GM23338 (cell line): Measurements from ENCODE around the gene GLE1. TPM values are rescaled to one million over a fixed set of nuclear protein-coding genes. Genes with fewer than 3 reads are reported as not detected.
A peak's percentile ranks its signal among the peaks of the same experiment; 100 is the strongest.

Source experiments
- ATAC-seq: fragments of 200-7000 bp; cut with Tn5 transposase; 3 replicates; pipeline ENCODE4 v1.9.1; 2020
- DNase-seq: peaks from one replicate; pipeline ENCODE4 v3.0.0-alpha.2; 2015; ENCODE audit warnings: low spot score
- H2AFZ ChIP-seq: fragments of 200-600 bp; sonication (generic); 2 replicates; pipeline ENCODE4 v1.8.0; 2016; ENCODE audit warnings: antibody characterized with exemption, mild to moderate bottlenecking, moderate library complexity
- H3F3A ChIP-seq: fragments of 200-600 bp; sonication (generic); replicated peaks from 2 replicates; pipeline ENCODE4 v1.8.0; 2017; ENCODE audit warnings: antibody characterized with exemption, mixed run types, low read depth
- H3K27ac ChIP-seq: fragments of 200-600 bp; sonication (generic); 2 replicates; pipeline ENCODE4 v1.6.1; 2016; ENCODE audit warnings: low read depth
- H3K27me3 ChIP-seq: fragments of 200-600 bp; sonication (generic); 2 replicates; pipeline ENCODE4 v1.8.0; 2016; ENCODE audit warnings: mild to moderate bottlenecking, mixed run types, moderate library complexity; ENCODE audit not compliant: insufficient read depth
- H3K36me3 ChIP-seq: fragments of 200-600 bp; sonication (generic); 2 replicates; pipeline ENCODE4 v1.8.0; 2016; ENCODE audit warnings: mild to moderate bottlenecking; ENCODE audit not compliant: insufficient read depth
- H3K4me1 ChIP-seq: fragments of 200-600 bp; sonication (generic); 2 replicates; pipeline ENCODE4 v1.8.0; 2016; ENCODE audit warnings: mild to moderate bottlenecking, moderate library complexity; ENCODE audit not compliant: insufficient read depth
- H3K4me2 ChIP-seq: fragments of 200-600 bp; sonication (generic); 2 replicates; pipeline ENCODE4 v1.7.1; 2017; ENCODE audit warnings: mixed run types
- H3K4me3 ChIP-seq: fragments of 200-600 bp; sonication (generic); 2 replicates; pipeline ENCODE4 v1.6.1; 2016; ENCODE audit warnings: mixed run types
- H3K79me2 ChIP-seq: fragments of 200-600 bp; sonication (generic); replicated peaks from 2 replicates; pipeline ENCODE4 v1.8.0; 2017; ENCODE audit warnings: mild to moderate bottlenecking; ENCODE audit not compliant: insufficient read depth
- H3K9me2 ChIP-seq: fragments of 200-600 bp; sonication (generic); 2 replicates; pipeline ENCODE4 v1.8.0; 2017; ENCODE audit not compliant: insufficient read depth
- H4K20me1 ChIP-seq: fragments of 200-600 bp; sonication (generic); replicated peaks from 2 replicates; pipeline ENCODE4 v1.8.0; 2017; ENCODE audit warnings: mild to moderate bottlenecking; ENCODE audit not compliant: insufficient read depth
- H3K27ac Mint-ChIP-seq: 2 replicates; pipeline ENCODE4 v1.8.0; 2020; ENCODE audit warnings: inconsistent platforms, mild to moderate bottlenecking, moderate library complexity, mixed read lengths
- H3K27me3 Mint-ChIP-seq: 3 replicates; pipeline ENCODE4 v1.8.0; 2022; ENCODE audit warnings: low read depth, mild to moderate bottlenecking, moderate library complexity, mixed read lengths, inconsistent platforms; ENCODE audit not compliant: insufficient read depth, poor library complexity
- H3K36me3 Mint-ChIP-seq: 3 replicates; pipeline ENCODE4 v1.8.0; 2021; ENCODE audit warnings: low read depth, mild to moderate bottlenecking, inconsistent platforms, moderate library complexity, mixed read lengths
- H3K4me1 Mint-ChIP-seq: 3 replicates; pipeline ENCODE4 v1.8.0; 2020; ENCODE audit warnings: mild to moderate bottlenecking, inconsistent platforms, mixed read lengths
- H3K4me3 Mint-ChIP-seq: 3 replicates; pipeline ENCODE4 v1.8.0; 2021; ENCODE audit warnings: moderate library complexity, mild to moderate bottlenecking, inconsistent platforms, mixed read lengths
- H3K9me3 Mint-ChIP-seq: 3 replicates; pipeline ENCODE4 v1.8.0; 2020; ENCODE audit warnings: moderate library complexity, mild to moderate bottlenecking, inconsistent platforms, mixed read lengths
- CREB1 ChIP-seq: fragments of 250-450 bp; sonication (Bioruptor Pico); IDR thresholded peaks from 2 replicates; pipeline ENCODE4 v1.5.0; 2020; ENCODE audit warnings: low read depth, mild to moderate bottlenecking, moderate library complexity
- EZH2 ChIP-seq: fragments of 200-600 bp; sonication (generic); IDR thresholded peaks from one replicate; pipeline ENCODE4 v1.8.0; 2017; ENCODE audit warnings: antibody characterized with exemption, mild to moderate bottlenecking, low read depth; ENCODE audit not compliant: unreplicated experiment
- EZH2phosphoT487 ChIP-seq: fragments of 200-600 bp; sonication (generic); IDR thresholded peaks from one replicate; pipeline ENCODE4 v1.8.1; 2018; ENCODE audit warnings: antibody characterized with exemption; ENCODE audit not compliant: unreplicated experiment
- JUNB ChIP-seq: IDR thresholded peaks from one replicate; pipeline ENCODE4 v1.6.1; 2016; ENCODE audit warnings: antibody characterized with exemption; ENCODE audit not compliant: unreplicated experiment
- NANOG ChIP-seq: IDR thresholded peaks from 2 replicates; pipeline ENCODE4 v1.6.1; 2016; ENCODE audit warnings: antibody characterized with exemption, borderline replicate concordance
- POLR2AphosphoS5 ChIP-seq: IDR thresholded peaks from 2 replicates; pipeline ENCODE4 v1.6.1; 2016; ENCODE audit warnings: antibody characterized with exemption, low read depth
- STAT1 ChIP-seq: IDR thresholded peaks from one replicate; pipeline ENCODE4 v1.6.1; 2016; ENCODE audit warnings: antibody characterized with exemption; ENCODE audit not compliant: unreplicated experiment
- ZNF114 ChIP-seq: fragments of 250-450 bp; sonication (Bioruptor Pico); IDR thresholded peaks from 2 replicates; pipeline ENCODE4 v1.5.0; 2020; ENCODE audit warnings: mild to moderate bottlenecking, moderate library complexity
- ZNF331 ChIP-seq: fragments of 250-450 bp; sonication (Bioruptor Pico); IDR thresholded peaks from 2 replicates; pipeline ENCODE4 v1.5.0; 2020; ENCODE audit warnings: low read depth, mild to moderate bottlenecking, moderate library complexity
- polyA plus RNA-seq: library from polyadenylated mRNA; unstranded; fragments of >200 nt; fragmentation: Nextera tagmentation; extraction: Ambion mirVana; gene quantifications from 2 replicates; pipeline ENCODE4 v1.2.1, GENCODE V29; 2016
- total RNA-seq: library from RNA; depleted of rRNA; stranded (reverse); fragments of >200 nt; shearing (Covaris generic); gene quantifications from 2 replicates; pipeline ENCODE4 v1.2.3, GENCODE V29; 2014
- TF ChIP-seq, protein P1 (sequence below): IDR thresholded peaks from 2 replicates; pipeline ENCODE4 v1.6.1; 2016; ENCODE audit warnings: antibody characterized with exemption
- TF ChIP-seq, protein P2 (sequence below), 2 experiments: fragments of 200-600 bp in 1 of 2; sonication (generic) in 1 of 2; conservative IDR thresholded peaks; 2 replicates each; pipeline versions ENCODE4 v1.5.1 to v1.6.1; 2016 to 2017; ENCODE audit warnings: antibody characterized with exemption in 2 of 2, low read depth in 2 of 2, mild to moderate bottlenecking in 2 of 2, moderate library complexity in 1 of 2
- TF ChIP-seq, protein P3 (sequence below): fragments of 250-450 bp; sonication (Bioruptor Pico); IDR thresholded peaks from 2 replicates; pipeline ENCODE4 v1.5.0; 2020; ENCODE audit warnings: mild to moderate bottlenecking, moderate library complexity
- TF ChIP-seq, protein P4 (sequence below): IDR thresholded peaks from one replicate; pipeline ENCODE4 v1.6.1; 2018; ENCODE audit warnings: antibody characterized with exemption; ENCODE audit not compliant: unreplicated experiment

Gene GLE1
- total and polyA plus RNA-seq, 2 experiments from 2014 or later = 7.4 to 22.1 TPM

DNA sequence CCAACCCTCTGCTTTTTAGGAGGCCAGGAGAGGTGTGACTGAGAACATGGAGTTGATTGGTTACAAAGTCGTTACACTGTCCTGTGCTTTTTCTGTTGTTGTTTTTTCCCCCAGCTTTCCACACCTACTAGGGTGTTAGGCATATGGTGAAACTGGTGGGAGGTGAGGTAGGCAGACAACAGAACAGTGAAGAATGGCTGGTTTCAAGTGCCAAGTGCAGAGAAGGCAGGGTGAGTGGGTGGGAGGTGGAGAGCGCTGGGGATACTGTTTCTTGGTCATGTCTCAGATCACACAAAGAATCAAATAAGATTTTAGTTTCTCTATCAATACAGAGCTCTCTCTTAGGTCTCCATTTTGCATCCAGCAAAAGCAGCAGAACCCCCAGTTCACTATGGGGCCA, 45.7 kb downstream of the GLE1 start:
- ATAC-seq = no peak
- Histone ChIP-seq H3K27me3 (peaks cover 12% of the 10 kb centered on the region; the same call in 1 of the 2 replicates), H3K36me3 (no peaks in the 10 kb centered on the region), H2AFZ (no peak overlapping the region), H3K79me2 (peaks cover 23% of the 10 kb centered on the region), H3K9me2 (no peaks in the 10 kb centered on the region), H3K4me3 (no peak overlapping the region), H3K4me1 (peaks cover 34% of the 10 kb centered on the region), H3F3A (peaks cover 10% of the 10 kb centered on the region), H3K27ac (no peak overlapping the region), H4K20me1 (peaks cover 3% of the 10 kb centered on the region; the same call in 1 of the 2 replicates), H3K4me2 (no peak overlapping the region; the same call in 1 of the 2 replicates)
- no peak for DNase-seq
- Mint-ChIP-seq H3K9me3 (no peaks in the 10 kb centered on the region), H3K27ac (no peak overlapping the region), H3K27me3 (peaks cover 4% of the 10 kb centered on the region), H3K36me3 (no peaks in the 10 kb centered on the region), H3K4me1 (peaks cover 14% of the 10 kb centered on the region), H3K4me3 (peak overlapping the region; percentile 34; the same call in 1 of the 3 replicates)
- TF ChIP-seq, protein P1, sequence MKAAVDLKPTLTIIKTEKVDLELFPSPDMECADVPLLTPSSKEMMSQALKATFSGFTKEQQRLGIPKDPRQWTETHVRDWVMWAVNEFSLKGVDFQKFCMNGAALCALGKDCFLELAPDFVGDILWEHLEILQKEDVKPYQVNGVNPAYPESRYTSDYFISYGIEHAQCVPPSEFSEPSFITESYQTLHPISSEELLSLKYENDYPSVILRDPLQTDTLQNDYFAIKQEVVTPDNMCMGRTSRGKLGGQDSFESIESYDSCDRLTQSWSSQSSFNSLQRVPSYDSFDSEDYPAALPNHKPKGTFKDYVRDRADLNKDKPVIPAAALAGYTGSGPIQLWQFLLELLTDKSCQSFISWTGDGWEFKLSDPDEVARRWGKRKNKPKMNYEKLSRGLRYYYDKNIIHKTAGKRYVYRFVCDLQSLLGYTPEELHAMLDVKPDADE = no peak
- TF ChIP-seq, protein P2, sequence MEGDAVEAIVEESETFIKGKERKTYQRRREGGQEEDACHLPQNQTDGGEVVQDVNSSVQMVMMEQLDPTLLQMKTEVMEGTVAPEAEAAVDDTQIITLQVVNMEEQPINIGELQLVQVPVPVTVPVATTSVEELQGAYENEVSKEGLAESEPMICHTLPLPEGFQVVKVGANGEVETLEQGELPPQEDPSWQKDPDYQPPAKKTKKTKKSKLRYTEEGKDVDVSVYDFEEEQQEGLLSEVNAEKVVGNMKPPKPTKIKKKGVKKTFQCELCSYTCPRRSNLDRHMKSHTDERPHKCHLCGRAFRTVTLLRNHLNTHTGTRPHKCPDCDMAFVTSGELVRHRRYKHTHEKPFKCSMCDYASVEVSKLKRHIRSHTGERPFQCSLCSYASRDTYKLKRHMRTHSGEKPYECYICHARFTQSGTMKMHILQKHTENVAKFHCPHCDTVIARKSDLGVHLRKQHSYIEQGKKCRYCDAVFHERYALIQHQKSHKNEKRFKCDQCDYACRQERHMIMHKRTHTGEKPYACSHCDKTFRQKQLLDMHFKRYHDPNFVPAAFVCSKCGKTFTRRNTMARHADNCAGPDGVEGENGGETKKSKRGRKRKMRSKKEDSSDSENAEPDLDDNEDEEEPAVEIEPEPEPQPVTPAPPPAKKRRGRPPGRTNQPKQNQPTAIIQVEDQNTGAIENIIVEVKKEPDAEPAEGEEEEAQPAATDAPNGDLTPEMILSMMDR (conservative IDR thresholded peaks at IDR 0.05; ENCODE audit: low read depth in 2 of 2) = no peak
- TF ChIP-seq POLR2AphosphoS5 (no peak), EZH2 (no peak), CREB1 (no peak), ZNF114 (CRISPR knock-in tag) (no peak), EZH2phosphoT487 (no peak), NANOG (no peak), STAT1 (no peak), ZNF331 (no peak), JUNB (no peak)
- TF ChIP-seq, protein P3, sequence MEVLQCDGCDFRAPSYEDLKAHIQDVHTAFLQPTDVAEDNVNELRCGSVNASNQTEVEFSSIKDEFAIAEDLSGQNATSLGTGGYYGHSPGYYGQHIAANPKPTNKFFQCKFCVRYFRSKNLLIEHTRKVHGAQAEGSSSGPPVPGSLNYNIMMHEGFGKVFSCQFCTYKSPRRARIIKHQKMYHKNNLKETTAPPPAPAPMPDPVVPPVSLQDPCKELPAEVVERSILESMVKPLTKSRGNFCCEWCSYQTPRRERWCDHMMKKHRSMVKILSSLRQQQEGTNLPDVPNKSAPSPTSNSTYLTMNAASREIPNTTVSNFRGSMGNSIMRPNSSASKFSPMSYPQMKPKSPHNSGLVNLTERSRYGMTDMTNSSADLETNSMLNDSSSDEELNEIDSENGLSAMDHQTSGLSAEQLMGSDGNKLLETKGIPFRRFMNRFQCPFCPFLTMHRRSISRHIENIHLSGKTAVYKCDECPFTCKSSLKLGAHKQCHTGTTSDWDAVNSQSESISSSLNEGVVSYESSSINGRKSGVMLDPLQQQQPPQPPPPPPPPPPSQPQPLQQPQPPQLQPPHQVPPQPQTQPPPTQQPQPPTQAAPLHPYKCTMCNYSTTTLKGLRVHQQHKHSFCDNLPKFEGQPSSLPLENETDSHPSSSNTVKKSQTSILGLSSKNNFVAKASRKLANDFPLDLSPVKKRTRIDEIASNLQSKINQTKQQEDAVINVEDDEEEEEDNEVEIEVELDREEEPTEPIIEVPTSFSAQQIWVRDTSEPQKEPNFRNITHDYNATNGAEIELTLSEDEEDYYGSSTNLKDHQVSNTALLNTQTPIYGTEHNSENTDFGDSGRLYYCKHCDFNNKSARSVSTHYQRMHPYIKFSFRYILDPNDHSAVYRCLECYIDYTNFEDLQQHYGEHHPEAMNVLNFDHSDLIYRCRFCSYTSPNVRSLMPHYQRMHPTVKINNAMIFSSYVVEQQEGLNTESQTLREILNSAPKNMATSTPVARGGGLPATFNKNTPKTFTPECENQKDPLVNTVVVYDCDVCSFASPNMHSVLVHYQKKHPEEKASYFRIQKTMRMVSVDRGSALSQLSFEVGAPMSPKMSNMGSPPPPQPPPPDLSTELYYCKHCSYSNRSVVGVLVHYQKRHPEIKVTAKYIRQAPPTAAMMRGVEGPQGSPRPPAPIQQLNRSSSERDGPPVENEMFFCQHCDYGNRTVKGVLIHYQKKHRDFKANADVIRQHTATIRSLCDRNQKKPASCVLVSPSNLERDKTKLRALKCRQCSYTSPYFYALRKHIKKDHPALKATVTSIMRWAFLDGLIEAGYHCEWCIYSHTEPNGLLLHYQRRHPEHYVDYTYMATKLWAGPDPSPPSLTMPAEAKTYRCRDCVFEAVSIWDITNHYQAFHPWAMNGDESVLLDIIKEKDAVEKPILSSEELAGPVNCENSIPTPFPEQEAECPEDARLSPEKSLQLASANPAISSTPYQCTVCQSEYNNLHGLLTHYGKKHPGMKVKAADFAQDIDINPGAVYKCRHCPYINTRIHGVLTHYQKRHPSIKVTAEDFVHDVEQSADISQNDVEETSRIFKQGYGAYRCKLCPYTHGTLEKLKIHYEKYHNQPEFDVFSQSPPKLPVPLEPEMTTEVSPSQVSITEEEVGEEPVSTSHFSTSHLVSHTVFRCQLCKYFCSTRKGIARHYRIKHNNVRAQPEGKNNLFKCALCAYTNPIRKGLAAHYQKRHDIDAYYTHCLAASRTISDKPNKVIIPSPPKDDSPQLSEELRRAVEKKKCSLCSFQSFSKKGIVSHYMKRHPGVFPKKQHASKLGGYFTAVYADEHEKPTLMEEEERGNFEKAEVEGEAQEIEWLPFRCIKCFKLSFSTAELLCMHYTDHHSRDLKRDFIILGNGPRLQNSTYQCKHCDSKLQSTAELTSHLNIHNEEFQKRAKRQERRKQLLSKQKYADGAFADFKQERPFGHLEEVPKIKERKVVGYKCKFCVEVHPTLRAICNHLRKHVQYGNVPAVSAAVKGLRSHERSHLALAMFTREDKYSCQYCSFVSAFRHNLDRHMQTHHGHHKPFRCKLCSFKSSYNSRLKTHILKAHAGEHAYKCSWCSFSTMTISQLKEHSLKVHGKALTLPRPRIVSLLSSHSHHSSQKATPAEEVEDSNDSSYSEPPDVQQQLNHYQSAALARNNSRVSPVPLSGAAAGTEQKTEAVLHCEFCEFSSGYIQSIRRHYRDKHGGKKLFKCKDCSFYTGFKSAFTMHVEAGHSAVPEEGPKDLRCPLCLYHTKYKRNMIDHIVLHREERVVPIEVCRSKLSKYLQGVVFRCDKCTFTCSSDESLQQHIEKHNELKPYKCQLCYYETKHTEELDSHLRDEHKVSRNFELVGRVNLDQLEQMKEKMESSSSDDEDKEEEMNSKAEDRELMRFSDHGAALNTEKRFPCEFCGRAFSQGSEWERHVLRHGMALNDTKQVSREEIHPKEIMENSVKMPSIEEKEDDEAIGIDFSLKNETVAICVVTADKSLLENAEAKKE = no peak
- TF ChIP-seq, protein P4, sequence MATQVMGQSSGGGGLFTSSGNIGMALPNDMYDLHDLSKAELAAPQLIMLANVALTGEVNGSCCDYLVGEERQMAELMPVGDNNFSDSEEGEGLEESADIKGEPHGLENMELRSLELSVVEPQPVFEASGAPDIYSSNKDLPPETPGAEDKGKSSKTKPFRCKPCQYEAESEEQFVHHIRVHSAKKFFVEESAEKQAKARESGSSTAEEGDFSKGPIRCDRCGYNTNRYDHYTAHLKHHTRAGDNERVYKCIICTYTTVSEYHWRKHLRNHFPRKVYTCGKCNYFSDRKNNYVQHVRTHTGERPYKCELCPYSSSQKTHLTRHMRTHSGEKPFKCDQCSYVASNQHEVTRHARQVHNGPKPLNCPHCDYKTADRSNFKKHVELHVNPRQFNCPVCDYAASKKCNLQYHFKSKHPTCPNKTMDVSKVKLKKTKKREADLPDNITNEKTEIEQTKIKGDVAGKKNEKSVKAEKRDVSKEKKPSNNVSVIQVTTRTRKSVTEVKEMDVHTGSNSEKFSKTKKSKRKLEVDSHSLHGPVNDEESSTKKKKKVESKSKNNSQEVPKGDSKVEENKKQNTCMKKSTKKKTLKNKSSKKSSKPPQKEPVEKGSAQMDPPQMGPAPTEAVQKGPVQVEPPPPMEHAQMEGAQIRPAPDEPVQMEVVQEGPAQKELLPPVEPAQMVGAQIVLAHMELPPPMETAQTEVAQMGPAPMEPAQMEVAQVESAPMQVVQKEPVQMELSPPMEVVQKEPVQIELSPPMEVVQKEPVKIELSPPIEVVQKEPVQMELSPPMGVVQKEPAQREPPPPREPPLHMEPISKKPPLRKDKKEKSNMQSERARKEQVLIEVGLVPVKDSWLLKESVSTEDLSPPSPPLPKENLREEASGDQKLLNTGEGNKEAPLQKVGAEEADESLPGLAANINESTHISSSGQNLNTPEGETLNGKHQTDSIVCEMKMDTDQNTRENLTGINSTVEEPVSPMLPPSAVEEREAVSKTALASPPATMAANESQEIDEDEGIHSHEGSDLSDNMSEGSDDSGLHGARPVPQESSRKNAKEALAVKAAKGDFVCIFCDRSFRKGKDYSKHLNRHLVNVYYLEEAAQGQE = no peak
